Panc1 (cell line): ENCODE results near the gene IL11RA.

ENCODE experiments used
- TCF7L2 ChIP-seq: IDR thresholded peaks from 2 replicates; pipeline ENCODE4 v1.6.1; 2011; ENCODE audit warnings: mild to moderate bottlenecking, low read depth, low read length, inconsistent platforms
- TF ChIP-seq, protein P1 (sequence below): fragments of 450-650 bp; IDR thresholded peaks from 2 replicates; pipeline ENCODE4 v1.5.1; 2017; ENCODE audit warnings: mild to moderate bottlenecking

DNA sequence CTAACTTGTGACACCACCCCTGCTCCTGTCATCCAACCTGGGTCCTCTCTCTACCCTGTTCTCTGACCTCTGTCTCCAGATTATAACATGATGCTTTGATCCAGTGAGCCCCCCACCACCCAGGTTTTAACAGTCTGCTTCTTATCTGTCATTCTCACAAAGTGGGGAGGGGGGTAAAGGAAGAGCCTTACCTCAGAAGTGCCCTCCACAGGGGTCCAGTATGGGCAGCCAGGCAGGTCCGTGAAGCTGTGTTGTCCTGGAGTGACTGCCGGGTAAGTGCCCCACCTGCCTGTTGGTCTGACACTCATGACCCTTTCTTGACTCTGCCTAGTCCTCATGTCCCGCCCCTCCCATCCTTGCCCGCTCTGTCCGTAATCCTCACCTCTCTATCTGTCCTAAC, 3.4 kb downstream of the IL11RA start:
- TF ChIP-seq, protein P1, sequence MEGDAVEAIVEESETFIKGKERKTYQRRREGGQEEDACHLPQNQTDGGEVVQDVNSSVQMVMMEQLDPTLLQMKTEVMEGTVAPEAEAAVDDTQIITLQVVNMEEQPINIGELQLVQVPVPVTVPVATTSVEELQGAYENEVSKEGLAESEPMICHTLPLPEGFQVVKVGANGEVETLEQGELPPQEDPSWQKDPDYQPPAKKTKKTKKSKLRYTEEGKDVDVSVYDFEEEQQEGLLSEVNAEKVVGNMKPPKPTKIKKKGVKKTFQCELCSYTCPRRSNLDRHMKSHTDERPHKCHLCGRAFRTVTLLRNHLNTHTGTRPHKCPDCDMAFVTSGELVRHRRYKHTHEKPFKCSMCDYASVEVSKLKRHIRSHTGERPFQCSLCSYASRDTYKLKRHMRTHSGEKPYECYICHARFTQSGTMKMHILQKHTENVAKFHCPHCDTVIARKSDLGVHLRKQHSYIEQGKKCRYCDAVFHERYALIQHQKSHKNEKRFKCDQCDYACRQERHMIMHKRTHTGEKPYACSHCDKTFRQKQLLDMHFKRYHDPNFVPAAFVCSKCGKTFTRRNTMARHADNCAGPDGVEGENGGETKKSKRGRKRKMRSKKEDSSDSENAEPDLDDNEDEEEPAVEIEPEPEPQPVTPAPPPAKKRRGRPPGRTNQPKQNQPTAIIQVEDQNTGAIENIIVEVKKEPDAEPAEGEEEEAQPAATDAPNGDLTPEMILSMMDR = no peak
- no peak for TF ChIP-seq TCF7L2
